Cerebellar cortex (tissue), 1 donor: Measurements from ENCODE around the gene RPIA.
"Not testable (repeated sequence)": the region's sequence is repeated elsewhere in the genome, so short reads cannot be mapped to it uniquely, and the experiment has no call there.

ENCODE experiments used
- DNase-seq: peaks from one replicate; pipeline ENCODE4 v3.0.0-alpha.2; 2015; ENCODE audit warnings: low spot score

RPIA gene

DNA sequence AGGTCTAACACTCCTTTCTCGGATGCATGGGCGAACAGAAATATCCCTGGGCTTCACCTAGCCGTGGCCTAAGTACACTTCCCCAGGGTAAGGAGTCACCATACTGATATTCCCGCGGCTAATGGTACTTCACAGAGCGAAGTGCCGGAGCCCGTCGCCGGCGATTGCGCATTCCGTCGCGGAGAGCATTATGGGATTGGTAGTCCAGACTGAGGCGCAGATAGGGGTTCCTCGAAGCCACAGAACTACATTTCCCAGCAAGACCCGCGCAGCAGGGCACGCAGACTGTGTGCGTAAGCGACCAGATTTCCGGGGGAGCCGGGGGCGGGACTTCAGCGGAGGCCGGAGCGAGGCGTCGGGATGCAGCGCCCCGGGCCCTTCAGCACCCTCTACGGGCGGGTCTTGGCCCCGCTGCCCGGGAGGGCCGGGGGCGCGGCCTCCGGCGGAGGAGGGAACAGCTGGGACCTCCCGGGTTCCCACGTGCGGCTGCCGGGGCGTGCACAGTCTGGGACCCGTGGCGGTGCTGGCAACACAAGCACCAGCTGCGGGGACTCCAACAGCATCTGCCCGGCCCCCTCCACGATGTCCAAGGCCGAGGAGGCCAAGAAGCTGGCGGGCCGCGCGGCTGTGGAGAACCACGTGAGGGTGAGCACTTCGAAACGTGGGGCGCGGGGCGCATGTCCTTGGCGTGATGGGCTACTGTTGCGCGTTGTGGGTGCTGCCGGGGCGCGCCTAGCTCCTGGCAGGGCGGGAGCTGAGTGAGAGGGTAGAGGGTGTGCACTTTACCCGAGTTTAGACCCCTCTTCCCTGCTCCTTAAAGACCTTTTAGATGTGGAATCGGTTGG, at the start of gene RPIA:
TSS of gene RPIA (plus strand) at position 335 of the 845 bp plus-strand sequence. CDS start at position 361, 26 bp downstream.
- DNase-seq, result peak; percentile 98

DNA sequence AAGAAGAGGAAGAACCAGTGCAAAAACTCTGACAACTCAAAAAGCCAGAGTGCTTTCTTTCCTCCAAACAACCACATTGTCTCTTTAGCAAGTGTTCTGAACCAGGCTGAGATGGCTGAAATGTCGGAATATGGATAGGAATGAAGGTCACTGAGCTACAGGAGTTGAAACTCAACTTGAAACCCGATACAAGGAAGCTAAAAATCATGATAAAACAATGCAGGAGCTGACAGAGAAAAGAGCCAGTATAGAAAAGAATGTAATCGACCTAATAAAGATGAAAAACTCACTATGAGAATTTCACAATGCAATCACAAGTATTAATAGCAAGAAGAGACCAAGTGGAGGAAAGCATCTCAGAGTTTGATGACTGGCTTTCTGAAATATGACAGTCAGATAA, 49.2 kb upstream of the RPIA start:
- DNase-seq, result no peak

- DNase-seq, result not testable (repeated sequence)
These were observed 46.1 kb upstream of the RPIA start for GRCh38 chr2:88645291-88645882.

DNA sequence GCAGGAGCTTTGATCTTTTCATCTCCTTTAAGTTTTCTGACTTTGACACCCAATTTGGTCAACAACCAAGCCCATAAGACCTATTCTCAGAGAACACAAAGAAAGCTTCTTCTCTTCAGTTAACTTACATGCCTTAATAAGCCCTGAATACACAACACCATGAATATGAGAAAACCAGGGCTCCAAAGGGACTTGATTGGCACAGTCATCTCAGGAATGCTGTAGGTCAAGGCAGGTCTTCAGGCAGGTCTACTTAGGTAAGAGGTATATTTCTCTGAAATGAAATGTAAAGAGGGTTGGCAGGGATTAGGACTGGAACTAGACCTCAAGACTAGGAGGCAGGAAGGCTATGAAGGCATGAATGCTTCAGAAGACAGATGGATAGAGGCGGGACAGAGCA, 39.8 kb upstream of the RPIA start:
- no peak for DNase-seq

DNA sequence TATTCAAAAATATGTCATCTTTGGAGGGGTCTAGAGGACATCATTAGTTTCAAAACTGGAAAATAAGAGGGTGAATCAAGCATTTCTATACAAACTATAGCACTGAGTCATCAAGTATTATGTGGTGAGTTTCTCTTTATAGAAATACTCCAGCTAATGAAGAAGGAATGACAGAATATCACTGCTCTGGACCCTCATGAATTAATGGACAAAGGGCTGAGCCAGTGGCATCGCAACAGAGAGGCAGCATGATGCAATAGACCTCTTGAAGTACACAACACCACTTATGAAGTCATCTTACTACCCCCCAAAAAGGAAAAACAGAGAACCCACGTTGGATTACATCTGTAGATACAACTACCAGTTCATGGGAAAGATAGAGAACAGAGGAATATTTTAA, 36.8 kb upstream of the RPIA start:
- no peak for DNase-seq

GRCh38 chr2:88656690-88657089, 34.8 kb upstream of the RPIA start:
- DNase-seq, result no peak

DNA sequence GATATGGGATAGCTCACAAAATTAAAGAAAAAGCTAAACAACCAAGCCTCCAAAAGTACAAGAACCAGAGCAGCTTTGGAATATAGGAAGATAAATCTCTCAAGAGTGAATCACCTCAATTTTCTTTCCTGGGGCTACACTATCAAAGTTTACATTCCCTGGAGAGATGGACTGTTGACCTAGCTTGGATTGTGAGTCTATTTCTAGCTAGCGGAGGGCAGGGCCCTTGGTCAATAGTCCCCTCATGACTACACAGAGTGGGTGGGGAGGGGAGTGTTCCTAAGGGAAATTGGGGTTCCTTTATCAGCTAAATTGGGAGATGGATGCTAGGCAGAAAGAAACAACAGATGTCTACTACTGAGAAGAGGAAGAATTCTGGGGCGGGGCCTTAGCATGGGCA, 34.3 kb upstream of the RPIA start:
- DNase-seq, result no peak

DNA sequence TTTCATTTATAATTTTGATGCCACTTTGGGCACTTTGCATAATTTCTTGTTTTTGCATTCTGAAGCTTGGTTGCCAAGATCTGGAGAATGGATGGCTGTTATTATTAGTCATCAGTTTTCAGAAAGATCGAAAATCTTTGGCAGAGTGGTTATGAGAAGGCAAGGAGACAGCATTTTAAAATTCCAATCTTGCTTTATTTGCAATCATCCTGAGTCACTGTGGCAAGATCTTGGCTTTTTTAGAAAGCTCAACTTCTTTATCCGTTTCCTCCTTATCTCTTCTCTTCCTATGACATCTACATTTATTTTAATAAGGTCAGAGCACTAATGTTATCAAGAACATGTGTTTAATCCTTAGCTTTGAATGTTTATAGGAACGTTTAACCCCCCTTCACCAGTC, 33.1 kb upstream of the RPIA start:
- no peak for DNase-seq

DNA sequence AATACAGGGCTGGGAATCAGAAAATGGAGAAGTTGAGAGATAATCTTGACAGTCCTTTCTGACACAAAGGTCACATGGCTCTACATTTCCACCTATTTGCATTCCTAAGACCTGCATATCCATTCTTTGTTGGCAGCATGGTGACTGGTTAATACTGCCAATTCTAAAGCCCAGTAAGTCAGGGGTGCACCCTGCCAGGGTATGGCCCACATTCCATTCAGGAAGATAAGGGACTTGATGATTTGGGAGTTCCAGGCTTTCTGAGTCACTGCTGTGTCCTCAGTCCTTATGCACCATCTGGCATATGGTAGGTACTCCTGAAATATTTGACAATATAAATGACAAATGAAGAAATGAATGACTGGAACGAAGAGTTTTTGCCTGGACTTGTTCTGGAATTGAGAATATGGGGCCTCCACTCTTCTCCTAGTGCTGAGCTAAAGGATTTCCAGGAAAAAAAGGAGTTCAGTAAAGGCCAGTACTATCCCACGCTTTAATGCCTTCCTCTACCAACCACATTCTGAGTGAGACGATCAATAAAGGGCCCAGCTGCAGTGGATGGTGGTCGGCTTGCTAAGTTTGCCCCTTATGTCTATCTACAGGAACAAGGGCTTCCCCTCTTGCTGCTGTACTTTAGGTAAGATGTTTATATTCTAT, 32.5 kb upstream of the RPIA start:
- DNase-seq, result peak; percentile 12

DNA sequence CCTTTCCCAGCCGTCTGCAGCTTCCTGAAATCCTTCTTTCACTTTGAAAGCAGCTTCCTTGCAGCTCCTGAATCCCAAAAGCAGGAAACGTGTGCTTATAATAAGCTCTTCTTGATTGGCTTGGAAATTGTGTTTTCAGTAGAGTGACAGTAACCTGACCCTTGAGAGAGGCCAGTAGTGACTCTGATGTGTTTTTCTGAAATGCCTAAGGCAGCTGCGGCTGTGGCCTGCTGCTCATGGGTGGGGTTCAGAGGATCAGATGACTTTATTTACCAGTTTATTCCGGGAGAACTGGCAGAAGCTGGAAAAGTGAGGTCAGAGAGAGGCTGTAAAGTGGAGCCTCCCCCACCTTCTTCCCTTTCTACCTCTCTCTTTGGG, 31.9 kb upstream of the RPIA start:
- no peak for DNase-seq

DNA sequence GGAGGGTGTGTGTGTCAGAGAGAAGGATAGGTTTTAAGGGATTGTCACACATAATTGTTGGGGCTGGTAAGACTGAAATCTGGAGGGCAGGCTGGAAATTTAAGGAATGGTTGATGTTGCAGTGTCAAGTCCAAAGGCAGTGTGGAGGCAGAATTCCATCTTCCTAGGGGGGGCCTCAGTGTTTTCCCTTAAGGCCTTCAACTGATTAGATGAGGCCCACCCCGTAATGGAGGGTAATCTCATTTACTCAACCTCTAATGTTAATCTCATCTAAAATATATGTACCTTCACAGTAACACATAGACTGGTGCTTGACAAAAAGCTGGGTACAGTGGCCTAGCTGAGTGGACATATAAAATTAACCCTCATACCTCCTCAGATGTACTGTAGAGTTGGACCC, 30.9 kb upstream of the RPIA start:
- DNase-seq, result no peak

- no peak for DNase-seq
These were observed 24.9 kb upstream of the RPIA start for GRCh38 chr2:88666576-88666975.

DNA sequence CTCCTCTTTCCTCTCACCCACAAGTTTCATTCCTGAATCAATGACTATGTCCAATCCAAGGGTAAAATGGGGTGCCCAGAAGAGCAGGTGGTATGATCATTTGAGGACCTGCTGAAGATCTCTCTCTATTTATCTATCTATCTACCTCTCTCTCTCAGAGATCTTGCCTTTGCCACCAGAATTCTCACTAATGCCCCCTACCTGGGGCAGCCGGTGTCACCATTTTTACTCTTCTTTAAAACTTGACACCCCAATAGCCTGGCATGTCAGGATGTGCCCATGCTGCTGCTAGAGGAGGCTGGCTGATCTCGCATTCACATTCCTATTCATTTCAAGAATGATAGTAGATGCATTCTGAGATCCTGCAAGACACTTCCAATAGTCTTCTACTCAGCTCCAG, 24.3 kb upstream of the RPIA start:
- DNase-seq, result no peak

DNA sequence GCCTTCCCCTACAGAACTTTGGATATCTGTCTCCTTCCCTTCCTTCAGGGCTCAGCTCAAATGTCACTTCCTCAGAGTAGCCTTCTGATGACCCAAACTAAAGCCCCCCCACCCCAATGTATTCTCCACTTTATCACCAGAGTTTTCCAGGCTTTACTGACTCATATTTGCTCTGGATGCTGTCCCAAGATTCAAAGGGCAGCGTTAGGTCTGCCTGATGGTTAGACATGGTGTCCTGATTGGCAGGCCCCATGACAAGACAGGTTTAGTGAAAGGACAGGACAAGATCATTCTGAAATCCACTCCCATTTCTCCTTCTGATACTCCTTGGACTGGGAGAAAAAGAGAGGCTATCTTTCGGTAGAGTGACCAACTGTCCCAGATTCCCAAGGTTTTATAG, 22.6 kb upstream of the RPIA start:
- DNase-seq, result no peak

DNA sequence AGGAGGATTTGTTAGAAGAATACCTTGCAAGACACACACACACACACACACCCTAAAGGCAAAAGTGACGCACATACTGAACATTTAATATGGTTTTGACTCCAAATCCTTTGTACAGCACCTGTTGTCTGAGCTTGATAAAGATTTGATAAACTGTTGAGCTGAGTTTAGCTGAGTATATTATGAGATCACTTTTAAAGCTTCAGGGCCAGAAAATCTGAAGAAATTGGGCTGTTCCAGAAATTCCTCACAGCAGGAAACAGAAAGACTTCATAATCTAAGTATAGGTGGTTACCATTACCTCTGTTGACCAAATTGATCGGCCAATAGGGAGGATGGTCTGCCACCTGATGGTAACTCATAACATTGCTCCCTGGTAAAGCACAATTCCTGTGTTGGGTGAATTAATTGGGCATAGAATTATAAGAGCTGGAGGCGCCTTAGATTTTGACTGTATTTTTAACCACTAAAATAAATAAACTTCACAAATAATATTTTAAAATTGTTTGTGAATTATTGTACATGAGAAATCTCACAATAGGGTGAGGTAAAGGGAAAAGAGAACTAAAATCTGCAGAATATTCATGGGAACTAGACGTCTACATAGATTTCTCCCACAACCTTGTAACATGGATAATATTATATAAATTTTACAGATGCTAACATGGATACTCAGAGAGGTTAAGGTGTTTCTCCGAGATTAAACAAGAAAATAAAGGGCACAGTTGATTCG, 21.8 kb upstream of the RPIA start:
- peak; percentile 30 for DNase-seq

- DNase-seq, result peak; percentile 72
These were observed 19.6 kb upstream of the RPIA start for GRCh38 chr2:88671786-88672427.

GRCh38 chr2:88673363-88673762, 18.1 kb upstream of the RPIA start:
- no peak for DNase-seq

DNA sequence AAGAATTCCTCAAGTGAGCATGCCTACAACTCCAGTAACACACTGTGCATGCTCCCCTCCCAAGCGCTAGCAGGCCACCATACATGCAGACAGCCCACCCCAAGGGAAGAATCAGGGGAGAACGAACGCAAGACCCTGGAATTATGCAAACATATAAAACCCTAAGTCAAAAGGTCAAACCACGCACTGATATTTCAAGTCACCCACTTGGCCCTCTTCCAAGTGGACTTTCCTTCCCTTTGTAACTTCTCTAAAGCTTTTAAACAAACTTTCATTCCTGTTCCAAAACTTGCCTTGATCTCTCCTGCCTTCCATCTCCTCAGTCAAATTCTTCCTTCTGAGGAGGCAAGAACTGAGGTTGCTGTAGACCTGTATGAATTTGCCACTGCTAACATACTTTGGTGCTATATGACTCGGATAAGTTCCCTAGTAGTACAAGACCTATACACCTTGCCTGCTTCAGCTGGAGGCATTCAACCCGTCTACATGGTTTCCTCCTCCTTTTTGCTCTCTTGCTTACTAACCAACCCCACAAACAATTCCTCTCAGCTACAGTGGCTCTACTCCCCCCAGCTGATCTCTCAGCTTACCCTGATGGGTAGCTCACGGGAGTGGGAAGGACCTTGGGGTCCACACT, 11.1 kb upstream of the RPIA start:
- no peak for DNase-seq

GRCh38 chr2:88680916-88681315, 10.6 kb upstream of the RPIA start:
- no peak for DNase-seq

GRCh38 chr2:88683160-88684021, 8.1 kb upstream of the RPIA start:
- no peak for DNase-seq

DNA sequence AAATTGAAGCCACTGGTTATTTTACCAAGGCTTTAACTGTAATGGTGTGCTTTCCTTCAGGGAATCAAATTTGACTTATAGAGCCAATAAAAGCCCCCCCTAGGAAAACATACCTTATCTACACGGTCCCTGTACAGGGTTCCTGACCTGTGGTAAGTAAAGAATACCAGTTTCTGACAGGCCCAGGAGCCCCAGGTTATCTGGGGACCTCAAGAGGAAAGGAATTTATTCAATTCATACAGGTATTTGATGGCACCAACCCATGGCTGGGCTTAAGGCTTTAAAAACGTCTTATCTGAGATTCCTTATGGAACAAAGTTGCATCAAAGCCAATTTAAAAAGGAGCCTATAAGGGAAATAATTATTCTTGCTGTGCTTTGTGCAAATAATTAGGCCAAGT, 7.0 kb upstream of the RPIA start:
- no peak for DNase-seq
